Effector CD8-positive, alpha-beta T cell (primary cell): Measurements from ENCODE around the gene ELP4.

Experiments
- DNase-seq: peaks from one replicate; lab custom pipeline; 2025; lab: John Stamatoyannopoulos, UW

ELP4 gene

GRCh38 chr11:31772412-31772811, 262.8 kb downstream of the ELP4 start:
- no peak for DNase-seq

GRCh38 chr11:31779374-31779791, 269.8 kb downstream of the ELP4 start:
- DNase-seq: no peak

GRCh38 chr11:31780078-31780477, 270.5 kb downstream of the ELP4 start:
- DNase-seq: no peak

- no peak for DNase-seq
Observed at GRCh38 chr11:31780480-31780971, 271.0 kb downstream of the ELP4 start.

- DNase-seq: no peak
Observed at GRCh38 chr11:31782257-31782656, 272.7 kb downstream of the ELP4 start.

GRCh38 chr11:31783252-31783651, 273.7 kb downstream of the ELP4 start:
- no peak for DNase-seq

GRCh38 chr11:31784611-31785010, 275.0 kb downstream of the ELP4 start:
- DNase-seq: no peak

GRCh38 chr11:31786996-31787685, 277.6 kb downstream of the ELP4 start:
- no peak for DNase-seq

GRCh38 chr11:31788085-31788484, 278.5 kb downstream of the ELP4 start:
- no peak for DNase-seq

- no peak for DNase-seq
Observed at GRCh38 chr11:31790649-31791048, 281.1 kb downstream of the ELP4 start.

GRCh38 chr11:31792036-31792435, 282.5 kb downstream of the ELP4 start:
- no peak for DNase-seq

- DNase-seq: no peak
Observed at GRCh38 chr11:31792456-31792855, 282.9 kb downstream of the ELP4 start.

- DNase-seq: no peak
Observed at GRCh38 chr11:31793264-31793663, 283.7 kb downstream of the ELP4 start.

- DNase-seq: no peak
Observed at GRCh38 chr11:31794548-31794947, 285.0 kb downstream of the ELP4 start.

GRCh38 chr11:31795706-31796498, 286.3 kb downstream of the ELP4 start:
- DNase-seq: no peak

GRCh38 chr11:31796499-31797189, 287.1 kb downstream of the ELP4 start:
- DNase-seq: no peak

GRCh38 chr11:31797190-31798056, 287.9 kb downstream of the ELP4 start:
- no peak for DNase-seq

- DNase-seq: no peak
Observed at GRCh38 chr11:31798057-31798553, 288.5 kb downstream of the ELP4 start.

GRCh38 chr11:31798554-31799434, 289.2 kb downstream of the ELP4 start:
- DNase-seq: no peak
